ENCODE results near the gene GARRE1.
A peak's percentile ranks its signal among the peaks of the same experiment; 100 is the strongest.
"Not testable (repeated sequence)": the region's sequence is repeated elsewhere in the genome, so short reads cannot be mapped to it uniquely, and the experiment has no call there.

GARRE1 gene

GRCh38 chr19:34260771-34261173, 6.4 kb downstream of the GARRE1 start:
- DNase-seq (ENCODE audit: low spot score), result no peak

GRCh38 chr19:34261334-34262109, 7.2 kb downstream of the GARRE1 start:
- DNase-seq (ENCODE audit: low spot score), result no peak

GRCh38 chr19:34263745-34264237, 9.4 kb downstream of the GARRE1 start:
- no peak for DNase-seq (ENCODE audit: low spot score)

- no peak for DNase-seq (ENCODE audit: low spot score)
Observed at GRCh38 chr19:34265221-34265650, 10.9 kb downstream of the GARRE1 start.

- no peak for DNase-seq (ENCODE audit: low spot score)
Observed at GRCh38 chr19:34269081-34269480, 14.7 kb downstream of the GARRE1 start.

- DNase-seq (ENCODE audit: low spot score), result no peak
Observed at GRCh38 chr19:34269489-34269888, 15.1 kb downstream of the GARRE1 start.

GRCh38 chr19:34269968-34270621, 15.7 kb downstream of the GARRE1 start:
- DNase-seq (ENCODE audit: low spot score), result peak; percentile 66

- DNase-seq (ENCODE audit: low spot score), result no peak
Observed at GRCh38 chr19:34273121-34273520, 18.8 kb downstream of the GARRE1 start.

- no peak for DNase-seq (ENCODE audit: low spot score)
Observed at GRCh38 chr19:34274284-34274826, 20.0 kb downstream of the GARRE1 start.

GRCh38 chr19:34274827-34275625, 20.7 kb downstream of the GARRE1 start:
- no peak for DNase-seq (ENCODE audit: low spot score)

GRCh38 chr19:34275705-34276104, 21.4 kb downstream of the GARRE1 start:
- DNase-seq (ENCODE audit: low spot score), result no peak

- DNase-seq (ENCODE audit: low spot score), result no peak
Observed at GRCh38 chr19:34276614-34277013, 22.3 kb downstream of the GARRE1 start.

- DNase-seq (ENCODE audit: low spot score), result no peak
Observed at GRCh38 chr19:34277244-34277643, 22.9 kb downstream of the GARRE1 start.

GRCh38 chr19:34278783-34279182, 24.4 kb downstream of the GARRE1 start:
- DNase-seq (ENCODE audit: low spot score), result no peak

- not testable (repeated sequence) for DNase-seq (ENCODE audit: low spot score)
Observed at GRCh38 chr19:34281444-34281843, 27.1 kb downstream of the GARRE1 start.

- peak; percentile 75 for DNase-seq (ENCODE audit: low spot score)
Observed at GRCh38 chr19:34282611-34283519, 28.5 kb downstream of the GARRE1 start.

- no peak for DNase-seq (ENCODE audit: low spot score)
Observed at GRCh38 chr19:34284505-34284904, 30.2 kb downstream of the GARRE1 start.

- no peak for DNase-seq (ENCODE audit: low spot score)
Observed at GRCh38 chr19:34287662-34288140, 33.3 kb downstream of the GARRE1 start.

- DNase-seq (ENCODE audit: low spot score), result no peak
Observed at GRCh38 chr19:34288381-34288780, 34.0 kb downstream of the GARRE1 start.

GRCh38 chr19:34291235-34291634, 36.9 kb downstream of the GARRE1 start:
- no peak for DNase-seq (ENCODE audit: low spot score)

- no peak for DNase-seq (ENCODE audit: low spot score)
Observed at GRCh38 chr19:34295103-34295502, 40.7 kb downstream of the GARRE1 start.
